Ovary (tissue), 9 donors: ENCODE measurements around the gene RCN2. TPM values are rescaled to one million over a fixed set of nuclear protein-coding genes. Genes with fewer than 3 reads are reported as not detected.
A peak's percentile ranks its signal among the peaks of the same experiment; 100 is the strongest.

Experiments
- DNase-seq, 5 donors: peaks; one replicate each; pipeline ENCODE4 v3.0.0-alpha.2; 2019 to 2020
- H3K27ac ChIP-seq, 2 donors: fragments of 200-600 bp; one replicate each; pipeline versions ENCODE4 v1.5.1 to v1.8.0; 2019 to 2022
- H3K27me3 ChIP-seq: fragments of 200-600 bp; one replicate; pipeline ENCODE4 v1.8.0; 2022
- H3K36me3 ChIP-seq: fragments of 200-600 bp; sonication (generic); one replicate; pipeline ENCODE4 v1.5.1; 2019
- H3K4me1 ChIP-seq: one replicate; pipeline ENCODE4 v1.8.1; 2013; ENCODE audit warnings: mild to moderate bottlenecking, moderate library complexity; ENCODE audit not compliant: insufficient read depth
- H3K4me3 ChIP-seq: fragments of 200-600 bp; sonication (generic); one replicate; pipeline ENCODE4 v1.5.1; 2017
- H3K9me3 ChIP-seq, 2 donors: fragments of 200-600 bp in 1 of 2; sonication (generic) in 1 of 2; one replicate each; pipeline versions ENCODE4 v1.5.1 to v1.8.1; 2013 to 2019; ENCODE audit warnings: mild to moderate bottlenecking in 1 of 2, moderate library complexity in 1 of 2
- CTCF ChIP-seq, 3 donors: fragments of 450-650 bp in 2 of 3; fragments of 200-600 bp in 1 of 3; IDR thresholded peaks; one replicate each; pipeline versions ENCODE4 v1.5.1 to v1.8.0; 2016 to 2022; ENCODE audit warnings: antibody characterized with exemption in 3 of 3, mild to moderate bottlenecking in 1 of 3
- EP300 ChIP-seq: sonication (generic); formaldehyde crosslinking; IDR thresholded peaks from one replicate; pipeline ENCODE4 v1.6.1; 2017; ENCODE audit warnings: antibody characterized with exemption
- POLR2A ChIP-seq: fragments of 450-650 bp; IDR thresholded peaks from one replicate; pipeline ENCODE4 v1.6.1; 2017; ENCODE audit warnings: antibody characterized with exemption, mild to moderate bottlenecking, moderate library complexity
- WGBS, 3 donors: extraction: QIAGEN DNeasy Blood & Tissue Kit in 1 of 3; methylation state at CpG; one replicate each; pipeline versions ENCODE4 v1.1.5 to v1.1.7; 2013 to 2017; 5-methylcytosine and 5-hydroxymethylcytosine counted together
- intact Hi-C, 4 donors: fragments of 100-400 bp; cut with DNase I; formaldehyde crosslinking; loops; one replicate each; pipeline versions ENCODE4 v1.11.0 to v1.15.1; 2022 to 2023
- polyA plus RNA-seq, 2 donors: library from polyadenylated mRNA; stranded (reverse); fragments of 200-250 nt in 1 of 2; fragments of 350-450 nt in 1 of 2; fragmentation: Illumina TruSeq in 1 of 2; extraction: RNeasy Lipid Tissue Mini Kit (QIAGEN cat#74804) in 1 of 2; gene quantifications; one replicate each; pipeline ENCODE4 v1.2.3, GENCODE V29; 2013 to 2014
- total RNA-seq, 7 donors: library from RNA; depleted of rRNA in 2 of 7; stranded (reverse); fragments of >200 nt in 2 of 7; fragmentation: NEBNext Ultra II Directional in 3 of 7; extraction: Animal tissue kit (Norgen Biotek cat#: 25700) in 3 of 7; gene quantifications; one replicate each; pipeline versions ENCODE4 v1.1.0 to v1.2.4, GENCODE V29; 2016 to 2023
- donor health status: DM: no; HTN: no; CAD: no; lungs with moderate emphysema.
- donor health status: DM: no; HTN: no; CAD: no.
- donor health status: Bipolar disorder and iron deficiency.
- donor health status: DM: yes; HTN: yes; CAD: no.
- donor health status: DM: no; HTN: no; CAD: no.
- donor health status: DM: yes; HTN: yes; CAD: no.

Gene RCN2
- total and polyA plus RNA-seq, 9 donors = 31.7 to 69.2 (median 47.8) TPM

GRCh38 chr15:76982756-76983155, 51.2 kb downstream of the RCN2 start:
- WGBS, 3 donors = 72 to 85% (median 73%) methylated on average over 6 of the region's 6 CpGs
- no peak for TF ChIP-seq POLR2A
- TF ChIP-seq EP300 = no peak
- no peak for TF ChIP-seq CTCF (IDR thresholded peaks at IDR 0.05)

GRCh38 chr15:76983590-76984375, 52.2 kb downstream of the RCN2 start:
- H3K4me1 ChIP-seq = peaks cover 4% of the 10 kb centered on the region
- WGBS, 3 donors = 76 to 85% (median 84%) methylated on average over 4 of the region's 4 CpGs
- intact Hi-C loops = no loop called here
- no peak overlapping the region for H3K4me3 ChIP-seq
- DNase-seq = peak in 1 of 5 donors; percentile 7
- no peak overlapping the region for H3K27ac ChIP-seq
- no peak for TF ChIP-seq EP300
- TF ChIP-seq POLR2A = no peak
- TF ChIP-seq CTCF (IDR thresholded peaks at IDR 0.05) = no peak
- H3K36me3 ChIP-seq = no peaks in the 10 kb centered on the region
- no peaks in the 10 kb centered on the region for H3K27me3 ChIP-seq
- no peaks in the 10 kb centered on the region for H3K9me3 ChIP-seq

More at GRCh38 chr15:76982756-76983155, 51.2 kb downstream of the RCN2 start:
- H3K4me1 ChIP-seq = peaks cover 4% of the 10 kb centered on the region
- no peaks in the 10 kb centered on the region for H3K9me3 ChIP-seq
- no peak for DNase-seq
- H3K4me3 ChIP-seq = no peak overlapping the region
- H3K27me3 ChIP-seq = no peaks in the 10 kb centered on the region
- intact Hi-C loops = no loop called here
- H3K36me3 ChIP-seq = no peaks in the 10 kb centered on the region
- H3K27ac ChIP-seq = no peak overlapping the region

- Histone ChIP-seq H3K36me3 (no peaks in the 10 kb centered on the region), H3K9me3 (no peaks in the 10 kb centered on the region), H3K27me3 (no peaks in the 10 kb centered on the region), H3K4me3 (no peak overlapping the region), H3K4me1 (peaks cover 4% of the 10 kb centered on the region), H3K27ac (no peak overlapping the region)
- no peak for DNase-seq
- 85 to 95% (median 89%) methylated on average over 3 of the region's 3 CpGs for WGBS, 3 donors
- intact Hi-C loops = no loop called here
- no peak for TF ChIP-seq POLR2A
These were observed 55.2 kb downstream of the RCN2 start for GRCh38 chr15:76986743-76987142.

- no peaks in the 10 kb centered on the region for H3K27me3 ChIP-seq
- no peak for DNase-seq
- 80 to 92% (median 89%) methylated on average over 6 of the region's 6 CpGs for WGBS, 3 donors
- no peaks in the 10 kb centered on the region for H3K9me3 ChIP-seq
- H3K4me3 ChIP-seq = no peak overlapping the region
- peaks cover 4% of the 10 kb centered on the region for H3K4me1 ChIP-seq
- TF ChIP-seq POLR2A (no peak), EP300 (no peak), CTCF (IDR thresholded peaks at IDR 0.05) (no peak)
- H3K36me3 ChIP-seq = no peaks in the 10 kb centered on the region
- intact Hi-C loops = no loop called here
- no peak overlapping the region for H3K27ac ChIP-seq
These were observed 55.7 kb downstream of the RCN2 start for GRCh38 chr15:76987276-76987675.
